Mesenchymal stem cell (in vitro differentiated cells and primary cell): Measurements from ENCODE around the gene ZNF561.
A peak's percentile ranks its signal among the peaks of the same experiment; 100 is the strongest.
"Not testable (repeated sequence)": the region's sequence is repeated elsewhere in the genome, so short reads cannot be mapped to it uniquely, and the experiment has no call there.

Source experiments
- DNase-seq: peaks from one replicate; pipeline ENCODE4 v3.0.0-alpha.2; 2013
- H2AFZ ChIP-seq: one replicate; pipeline ENCODE4 v1.6.1; 2013; ENCODE audit warnings: low read depth, mild to moderate bottlenecking, control low read depth, inconsistent platforms, low read length, moderate library complexity
- H2AK5ac ChIP-seq: 2 replicates; pipeline ENCODE4 v1.6.1; 2013; ENCODE audit warnings: low read length, moderate library complexity, mild to moderate bottlenecking, inconsistent platforms; ENCODE audit not compliant: severe bottlenecking
- H2BK120ac ChIP-seq: one replicate; pipeline ENCODE4 v1.6.1; 2013; ENCODE audit warnings: low read depth, mild to moderate bottlenecking, inconsistent platforms, low read length, moderate library complexity
- H2BK12ac ChIP-seq, 2 experiments: one replicate each; pipeline ENCODE4 v1.6.1; 2013; ENCODE audit warnings: inconsistent platforms in 2 of 2, low read length in 2 of 2, mild to moderate bottlenecking in 2 of 2, moderate library complexity in 2 of 2, control low read depth in 1 of 2
- H2BK15ac ChIP-seq: one replicate; pipeline ENCODE4 v1.6.1; 2013; ENCODE audit warnings: mild to moderate bottlenecking, low read depth, inconsistent platforms; ENCODE audit not compliant: poor library complexity, severe bottlenecking
- H2BK5ac ChIP-seq: 2 replicates; pipeline ENCODE4 v1.6.1; 2013; ENCODE audit warnings: low read depth, mild to moderate bottlenecking, low read length, control low read depth, inconsistent platforms; ENCODE audit not compliant: poor library complexity, severe bottlenecking
- H3K14ac ChIP-seq, 2 experiments: one replicate each; pipeline ENCODE4 v1.6.1; 2013; ENCODE audit warnings: inconsistent platforms in 2 of 2, low read length in 2 of 2, control low read depth in 1 of 2, mild to moderate bottlenecking in 1 of 2, moderate library complexity in 1 of 2
- H3K18ac ChIP-seq, 2 experiments: one replicate each; pipeline ENCODE4 v1.6.1; 2013; ENCODE audit warnings: inconsistent platforms in 2 of 2, low read length in 2 of 2, control low read depth in 1 of 2, low read depth in 1 of 2, mild to moderate bottlenecking in 1 of 2
- H3K23ac ChIP-seq, 2 experiments: one replicate each; pipeline ENCODE4 v1.6.1; 2013; ENCODE audit warnings: inconsistent platforms in 2 of 2, low read length in 2 of 2, mild to moderate bottlenecking in 2 of 2, moderate library complexity in 2 of 2, control low read depth in 1 of 2
- H3K27ac ChIP-seq: 2 replicates; pipeline ENCODE4 v1.5.1; 2013; ENCODE audit warnings: mild to moderate bottlenecking, moderate library complexity, low read length, control low read depth, inconsistent platforms; ENCODE audit not compliant: poor library complexity, severe bottlenecking
- H3K27me3 ChIP-seq, 2 experiments: 2 replicates each; pipeline versions ENCODE4 v1.6.1 to v1.7.0; 2013; ENCODE audit warnings: low read length in 2 of 2, mild to moderate bottlenecking in 2 of 2, moderate library complexity in 2 of 2, control low read depth in 1 of 2, inconsistent platforms in 1 of 2; ENCODE audit not compliant: control insufficient read depth in 1 of 2, insufficient read depth in 1 of 2
- H3K36me3 ChIP-seq, 2 experiments: 2 replicates each; pipeline versions ENCODE4 v1.6.1 to v1.7.0; 2013; ENCODE audit warnings: low read length in 2 of 2, control low read depth in 1 of 2, inconsistent platforms in 1 of 2, low read depth in 1 of 2, mild to moderate bottlenecking in 1 of 2; ENCODE audit not compliant: insufficient read depth in 2 of 2, control insufficient read depth in 1 of 2
- H3K4ac ChIP-seq, 2 experiments: one replicate each; pipeline ENCODE4 v1.6.1; 2013; ENCODE audit warnings: inconsistent platforms in 2 of 2, low read length in 2 of 2, mild to moderate bottlenecking in 2 of 2, moderate library complexity in 2 of 2, control low read depth in 1 of 2, low read depth in 1 of 2
- H3K4me1 ChIP-seq: 2 replicates; pipeline ENCODE4 v1.6.1; 2013; ENCODE audit warnings: low read depth, low read length, control low read depth; ENCODE audit not compliant: control insufficient read depth, insufficient read depth
- H3K4me2 ChIP-seq: 2 replicates; pipeline ENCODE4 v1.6.1; 2013; ENCODE audit warnings: low read length, mild to moderate bottlenecking, inconsistent platforms; ENCODE audit not compliant: poor library complexity, severe bottlenecking
- H3K4me3 ChIP-seq, 2 experiments: 2 replicates each; pipeline versions ENCODE4 v1.5.1 to v1.7.0; 2013; ENCODE audit warnings: low read length in 2 of 2, mild to moderate bottlenecking in 2 of 2, control low read depth in 1 of 2, low read depth in 1 of 2; ENCODE audit not compliant: insufficient read depth in 1 of 2
- H3K79me1 ChIP-seq: replicated peaks from 2 replicates; pipeline ENCODE4 v1.6.1; 2013; ENCODE audit warnings: mild to moderate bottlenecking, control low read depth, low read length, inconsistent platforms; ENCODE audit not compliant: poor library complexity, severe bottlenecking
- H3K9ac ChIP-seq: 2 replicates; pipeline ENCODE4 v1.7.0; 2013; ENCODE audit warnings: mild to moderate bottlenecking, low read length, moderate library complexity
- H3K9me3 ChIP-seq: 2 replicates; pipeline ENCODE4 v1.7.0; 2013; ENCODE audit warnings: mild to moderate bottlenecking, low read length; ENCODE audit not compliant: control insufficient read depth
- H4K8ac ChIP-seq: one replicate; pipeline ENCODE4 v1.6.1; 2013; ENCODE audit warnings: inconsistent platforms, mild to moderate bottlenecking, low read length, moderate library complexity
- H4K91ac ChIP-seq: one replicate; pipeline ENCODE4 v1.6.1; 2013; ENCODE audit warnings: mild to moderate bottlenecking, low read length, inconsistent platforms
- WGBS: methylation state at CpG from one replicate; pipeline ENCODE4 v1.1.7; 2013; ENCODE audit warnings: mixed read lengths; 5-methylcytosine and 5-hydroxymethylcytosine counted together

Gene ZNF561

DNA sequence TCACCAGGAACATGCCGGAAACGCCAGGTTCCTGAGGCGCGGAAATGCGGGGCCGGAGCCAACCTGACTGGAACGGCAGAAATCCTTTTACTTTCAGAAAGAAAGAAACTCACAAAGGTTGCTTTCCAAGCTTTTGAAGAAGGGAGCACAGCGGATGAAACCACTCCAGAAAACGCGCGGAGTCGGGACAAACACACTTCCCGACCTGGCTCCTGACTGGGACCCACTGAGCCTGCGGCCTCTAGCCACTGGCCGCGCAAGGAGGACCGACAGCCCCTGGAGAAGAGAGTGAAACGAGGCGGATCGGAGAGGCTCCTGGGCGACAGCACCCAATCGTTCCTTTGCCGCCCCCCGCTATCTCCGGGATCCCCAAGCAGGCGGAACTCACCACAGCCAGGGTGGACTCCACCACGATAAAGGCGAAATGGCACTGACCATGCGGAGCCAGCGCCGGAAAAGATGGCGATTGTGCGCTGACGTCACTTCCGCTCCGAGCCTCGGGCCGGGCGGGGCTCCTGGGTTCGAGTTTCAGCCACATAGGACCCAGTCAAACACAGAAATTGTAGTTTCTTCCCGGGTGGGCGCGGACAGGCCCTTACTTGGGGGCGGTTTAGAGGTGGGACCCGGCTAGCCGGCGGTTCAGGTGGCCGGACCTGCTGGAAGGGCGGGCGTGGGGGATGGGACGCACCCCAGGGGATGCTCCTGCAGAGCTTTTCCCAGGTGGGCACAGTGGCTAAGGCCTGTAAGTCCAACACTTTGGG lies 36.8 kb downstream of the ZNF561 start, which contains the start of gene ZNF121:
Gene ZNF121, minus strand, starts transcription at position 432 of the 761 bp plus-strand sequence. CDS start 16,407 bp downstream, outside the sequence.
- peak within 1 kb of the TSS; percentile 99 for H2AFZ ChIP-seq
- peak within 1 kb of the TSS; percentile 73 for H4K8ac ChIP-seq
- peaks cover 5% of the 10 kb centered on the region for H3K4me1 ChIP-seq
- H3K4me3 ChIP-seq: peak within 1 kb of the TSS; percentile 83 to 99
- H2BK120ac ChIP-seq: no peak within 1 kb of the TSS
- peak; percentile 83 for DNase-seq
- no peaks in the 10 kb centered on the region for H3K79me1 ChIP-seq
- H3K14ac ChIP-seq: peak within 1 kb of the TSS in 1 of 2 experiments; percentile 73
- H3K4ac ChIP-seq: peak within 1 kb of the TSS in 1 of 2 experiments; percentile 97
- H4K91ac ChIP-seq: peak within 1 kb of the TSS; percentile 20
- H3K36me3 ChIP-seq: peaks cover 12 to 26% of the 10 kb centered on the region in 2 experiments
- H3K27me3 ChIP-seq: no peaks in the 10 kb centered on the region
- no peak within 1 kb of the TSS for H2BK15ac ChIP-seq
- H3K27ac ChIP-seq: peak within 1 kb of the TSS; percentile 87
- no peak within 1 kb of the TSS for H2AK5ac ChIP-seq
- peak within 1 kb of the TSS; percentile 67 to 91 for H3K18ac ChIP-seq
- H2BK5ac ChIP-seq: peak within 1 kb of the TSS; percentile 83
- H2BK12ac ChIP-seq: no peak within 1 kb of the TSS
- under 1% methylated on average over 50 of the region's 51 CpGs for WGBS
- H3K4me2 ChIP-seq: peak within 1 kb of the TSS; percentile 60
- peaks cover 15% of the 10 kb centered on the region for H3K9me3 ChIP-seq
- peak within 1 kb of the TSS; percentile 98 for H3K9ac ChIP-seq
- H3K23ac ChIP-seq: no peak within 1 kb of the TSS

DNA sequence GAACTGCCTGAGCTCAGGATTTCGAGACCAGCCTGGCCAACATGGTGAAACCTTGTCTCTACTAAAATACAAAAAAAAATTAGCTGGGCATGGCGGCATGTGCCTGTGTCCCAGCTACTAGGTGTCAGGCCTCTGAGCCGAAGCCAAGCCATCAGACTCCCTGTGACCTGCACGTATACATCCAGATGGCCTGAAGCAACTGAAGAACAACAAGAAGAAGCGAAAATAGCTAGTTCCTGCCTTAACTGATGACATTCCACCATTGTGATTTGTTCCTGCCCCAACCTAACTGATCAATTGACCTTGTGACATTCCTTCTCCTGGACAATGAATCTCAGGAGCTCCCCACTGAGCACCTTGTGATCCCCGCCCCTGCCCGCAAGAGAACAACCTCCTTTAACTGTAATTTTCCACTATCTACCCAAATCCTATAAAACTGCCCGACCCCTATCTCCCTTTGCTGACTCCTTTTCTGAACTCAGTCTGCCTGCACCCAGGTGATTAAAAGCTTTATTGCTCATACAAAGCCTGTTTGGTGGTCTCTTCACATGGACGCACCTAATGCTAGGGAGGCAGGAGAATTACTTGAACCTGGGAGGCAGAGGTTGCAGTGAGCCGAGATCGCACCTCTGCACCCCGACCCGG lies 38.8 kb downstream of the ZNF561 start:
- H3K36me3 ChIP-seq: peaks cover 22 to 37% of the 10 kb centered on the region in 2 experiments
- not testable (repeated sequence) for H3K9ac ChIP-seq, H2BK12ac ChIP-seq, H2AK5ac ChIP-seq, H3K18ac ChIP-seq, H2BK120ac ChIP-seq, H3K4me2 ChIP-seq, H4K8ac ChIP-seq, H3K14ac ChIP-seq, DNase-seq, H3K79me1 ChIP-seq, H2BK5ac ChIP-seq, H3K4me1 ChIP-seq, H3K27ac ChIP-seq, H2BK15ac ChIP-seq, H2AFZ ChIP-seq, H3K4ac ChIP-seq, H3K23ac ChIP-seq, H3K4me3 ChIP-seq, H4K91ac ChIP-seq, H3K27me3 ChIP-seq
- peaks cover 28% of the 10 kb centered on the region for H3K9me3 ChIP-seq
- WGBS: 71% methylated on average over 9 of the region's 13 CpGs

DNA sequence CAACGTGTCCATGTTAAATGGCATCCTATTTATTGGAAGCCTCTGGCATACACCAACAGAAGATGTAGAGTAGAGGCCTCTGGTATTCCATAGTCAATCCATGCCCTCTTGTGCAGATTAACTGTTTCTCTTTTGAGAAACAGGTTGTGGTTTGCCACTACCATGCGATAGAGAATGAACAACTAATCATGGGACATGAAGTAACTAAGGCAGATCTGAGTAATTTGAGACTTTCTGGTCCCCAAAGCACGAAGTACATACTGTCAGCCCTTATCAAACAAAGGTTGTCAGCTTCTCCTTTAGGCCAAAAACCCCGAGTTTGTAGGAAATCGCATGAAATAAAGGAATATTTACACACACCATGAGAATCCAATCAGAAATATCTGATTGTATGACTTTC lies 40.3 kb downstream of the ZNF561 start:
- Histone ChIP-seq H4K91ac (no peak overlapping the region), H3K36me3 (peaks cover 25 to 39% of the 10 kb centered on the region in 2 experiments), H3K4me1 (peaks cover 5% of the 10 kb centered on the region), H3K23ac (no peak overlapping the region), H2BK15ac (no peak overlapping the region), H2AFZ (no peak overlapping the region), H3K14ac (no peak overlapping the region), H2BK12ac (no peak overlapping the region), H2BK5ac (no peak overlapping the region), H3K4ac (no peak overlapping the region), H2BK120ac (no peak overlapping the region), H3K4me3 (no peak overlapping the region), H3K4me2 (no peak overlapping the region), H4K8ac (no peak overlapping the region), H3K79me1 (no peaks in the 10 kb centered on the region), H3K27me3 (no peaks in the 10 kb centered on the region), H3K27ac (no peak overlapping the region), H3K9ac (no peak overlapping the region), H2AK5ac (no peak overlapping the region), H3K9me3 (peaks cover 42% of the 10 kb centered on the region), H3K18ac (no peak overlapping the region)
- DNase-seq: no peak
- 81% methylated on average over 4 of the region's 5 CpGs for WGBS

DNA sequence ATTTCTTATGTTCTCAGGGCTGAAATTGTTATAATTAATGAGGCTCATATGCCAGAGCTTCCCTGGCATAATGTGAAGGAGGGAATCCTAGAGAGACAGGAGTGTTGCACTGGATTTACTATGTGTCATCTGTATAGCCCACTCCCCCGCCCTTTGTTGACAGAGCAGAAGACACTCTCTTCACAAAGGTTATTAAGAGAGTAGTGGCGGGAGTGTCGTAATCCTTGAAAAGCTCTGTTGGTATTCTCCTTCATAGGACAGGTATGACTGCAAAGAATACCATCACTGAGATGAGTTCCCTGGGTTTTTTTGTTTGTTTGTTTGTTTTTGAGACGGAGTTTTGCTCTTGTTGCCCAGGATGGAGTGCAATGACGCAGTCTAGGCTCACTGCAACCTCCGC lies 50.8 kb downstream of the ZNF561 start:
- Histone ChIP-seq H3K27me3 (no peaks in the 10 kb centered on the region), H3K27ac (no peak overlapping the region), H3K79me1 (peaks cover 5% of the 10 kb centered on the region), H3K4me1 (no peaks in the 10 kb centered on the region), H4K8ac (no peak overlapping the region), H2BK5ac (no peak overlapping the region), H3K9me3 (peaks cover 98% of the 10 kb centered on the region), H3K4ac (no peak overlapping the region), H3K9ac (no peak overlapping the region), H2AK5ac (no peak overlapping the region), H3K4me2 (no peak overlapping the region), H3K36me3 (peaks cover 33 to 75% of the 10 kb centered on the region in 2 experiments), H3K4me3 (peak overlapping the region in 1 of 2 experiments; percentile 29), H4K91ac (no peak overlapping the region), H2BK15ac (no peak overlapping the region), H3K14ac (no peak overlapping the region), H2BK12ac (no peak overlapping the region), H2AFZ (no peak overlapping the region), H3K23ac (no peak overlapping the region), H3K18ac (no peak overlapping the region), H2BK120ac (no peak overlapping the region)
- WGBS: 99% methylated on average over 6 of the region's 6 CpGs
- DNase-seq: no peak
